GM19395 (cell line): ENCODE data around the gene RGS3.

Experiments used
- ATAC-seq: cut with Tn5 transposase; IDR thresholded peaks from one replicate; pipeline ENCODE4 v1.9.1; 2021; ENCODE audit warnings: mild to moderate bottlenecking, moderate library complexity; ENCODE audit not compliant: unreplicated experiment

Gene RGS3

GRCh38 chr9:113464286-113464660 lies 746 bp downstream of the RGS3 start:
- no peak for ATAC-seq

GRCh38 chr9:113465599-113466140 lies 2.1 kb downstream of the RGS3 start:
- ATAC-seq = no peak

- no peak for ATAC-seq
These were observed 3.7 kb downstream of the RGS3 start for GRCh38 chr9:113467183-113467582.

GRCh38 chr9:113468716-113469448 lies 5.4 kb downstream of the RGS3 start:
- ATAC-seq = no peak

GRCh38 chr9:113471143-113471542 lies 7.6 kb downstream of the RGS3 start:
- ATAC-seq = no peak

- ATAC-seq = no peak
These were observed 8.0 kb downstream of the RGS3 start for GRCh38 chr9:113471566-113471965.

GRCh38 chr9:113472199-113472598 lies 8.7 kb downstream of the RGS3 start:
- no peak for ATAC-seq

GRCh38 chr9:113474360-113475028 lies 11.0 kb downstream of the RGS3 start:
- no peak for ATAC-seq

GRCh38 chr9:113475031-113475430 lies 11.5 kb downstream of the RGS3 start:
- no peak for ATAC-seq

GRCh38 chr9:113475992-113476391 lies 12.5 kb downstream of the RGS3 start:
- ATAC-seq = no peak

- ATAC-seq = no peak
These were observed 13.0 kb downstream of the RGS3 start for GRCh38 chr9:113476511-113476916.

- ATAC-seq = no peak
These were observed 13.5 kb downstream of the RGS3 start for GRCh38 chr9:113477058-113477457.

- ATAC-seq = no peak
These were observed 14.1 kb downstream of the RGS3 start for GRCh38 chr9:113477661-113478060.

GRCh38 chr9:113479174-113479621 lies 15.7 kb downstream of the RGS3 start:
- ATAC-seq = no peak

GRCh38 chr9:113480612-113481011 lies 17.1 kb downstream of the RGS3 start:
- no peak for ATAC-seq

GRCh38 chr9:113481176-113481787 lies 17.8 kb downstream of the RGS3 start:
- ATAC-seq = no peak

- ATAC-seq = no peak
These were observed 18.8 kb downstream of the RGS3 start for GRCh38 chr9:113482341-113482740.

GRCh38 chr9:113482991-113483675 lies 19.6 kb downstream of the RGS3 start:
- ATAC-seq = no peak

GRCh38 chr9:113483676-113484257 lies 20.2 kb downstream of the RGS3 start:
- ATAC-seq = no peak

GRCh38 chr9:113484258-113484730 lies 20.8 kb downstream of the RGS3 start:
- ATAC-seq = no peak

- no peak for ATAC-seq
These were observed 22.2 kb downstream of the RGS3 start for GRCh38 chr9:113485761-113486115.
